NB4 (cell line): ENCODE data around the gene MED14.

Experiments
- POLR2A ChIP-seq: IDR thresholded peaks from 2 replicates; pipeline ENCODE4 v1.6.1; 2011; ENCODE audit warnings: mild to moderate bottlenecking; ENCODE audit not compliant: insufficient read length; ENCODE audit errors: extremely low read depth
- TF ChIP-seq, protein P1 (sequence below): IDR thresholded peaks from one replicate; pipeline ENCODE4 v1.5.1; 2012; ENCODE audit warnings: low read depth, low read length

DNA sequence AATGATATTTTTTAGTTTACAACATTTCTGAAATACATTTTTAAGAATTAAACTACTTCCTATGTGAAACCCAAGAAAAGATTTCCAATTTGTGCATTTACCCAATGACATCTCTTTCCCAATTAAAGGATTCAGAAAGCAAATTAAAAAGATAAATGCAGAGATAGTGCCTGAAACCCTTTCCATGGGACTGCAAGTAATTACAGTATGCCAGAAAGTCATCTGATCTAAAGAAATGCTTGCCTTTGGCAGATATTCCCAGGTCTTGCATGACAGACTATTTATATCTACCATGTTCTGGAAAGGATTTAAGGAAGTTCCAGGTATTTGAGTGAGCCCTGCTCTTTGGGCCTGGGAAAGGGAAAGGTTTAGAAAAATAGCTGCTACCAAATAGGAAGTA, 46.4 kb downstream of the MED14 start:
- TF ChIP-seq, protein P1, sequence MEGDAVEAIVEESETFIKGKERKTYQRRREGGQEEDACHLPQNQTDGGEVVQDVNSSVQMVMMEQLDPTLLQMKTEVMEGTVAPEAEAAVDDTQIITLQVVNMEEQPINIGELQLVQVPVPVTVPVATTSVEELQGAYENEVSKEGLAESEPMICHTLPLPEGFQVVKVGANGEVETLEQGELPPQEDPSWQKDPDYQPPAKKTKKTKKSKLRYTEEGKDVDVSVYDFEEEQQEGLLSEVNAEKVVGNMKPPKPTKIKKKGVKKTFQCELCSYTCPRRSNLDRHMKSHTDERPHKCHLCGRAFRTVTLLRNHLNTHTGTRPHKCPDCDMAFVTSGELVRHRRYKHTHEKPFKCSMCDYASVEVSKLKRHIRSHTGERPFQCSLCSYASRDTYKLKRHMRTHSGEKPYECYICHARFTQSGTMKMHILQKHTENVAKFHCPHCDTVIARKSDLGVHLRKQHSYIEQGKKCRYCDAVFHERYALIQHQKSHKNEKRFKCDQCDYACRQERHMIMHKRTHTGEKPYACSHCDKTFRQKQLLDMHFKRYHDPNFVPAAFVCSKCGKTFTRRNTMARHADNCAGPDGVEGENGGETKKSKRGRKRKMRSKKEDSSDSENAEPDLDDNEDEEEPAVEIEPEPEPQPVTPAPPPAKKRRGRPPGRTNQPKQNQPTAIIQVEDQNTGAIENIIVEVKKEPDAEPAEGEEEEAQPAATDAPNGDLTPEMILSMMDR, result no peak
- no peak for TF ChIP-seq POLR2A
